ENCODE measurements around the gene DET1.
"Not testable (repeated sequence)": the region's sequence is repeated elsewhere in the genome, so short reads cannot be mapped to it uniquely, and the experiment has no call there.

Gene DET1

GRCh38 chr15:88497109-88497765 is 49.2 kb downstream of the DET1 start:
- no peak for DNase-seq (ENCODE audit: low read depth, low spot score)

DNA sequence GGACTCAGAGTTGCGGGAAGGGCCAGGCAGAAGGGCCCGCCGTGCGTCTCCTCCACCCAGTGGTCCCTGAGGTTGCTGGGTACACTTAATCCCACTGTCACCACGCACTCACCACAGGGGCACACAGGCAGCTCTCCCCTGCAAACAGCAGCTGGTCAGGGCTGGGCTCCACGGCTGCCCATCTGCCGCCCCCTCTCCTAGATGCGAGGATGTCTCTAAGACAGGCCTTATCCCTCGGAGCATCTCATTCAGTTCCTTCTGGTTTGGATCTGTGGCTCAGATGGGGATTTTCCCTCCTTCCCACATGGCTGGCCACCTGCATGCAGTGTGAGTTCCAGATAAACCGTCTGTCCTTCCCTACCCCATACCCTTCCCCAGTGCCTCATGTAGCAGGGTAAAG is 52.6 kb downstream of the DET1 start:
- no peak for DNase-seq (ENCODE audit: low read depth, low spot score)

GRCh38 chr15:88491158-88491557 is 55.3 kb downstream of the DET1 start:
- DNase-seq (ENCODE audit: low read depth, low spot score), result no peak

GRCh38 chr15:88490036-88490435 is 56.4 kb downstream of the DET1 start:
- DNase-seq (ENCODE audit: low read depth, low spot score), result no peak

GRCh38 chr15:88489321-88489720 is 57.2 kb downstream of the DET1 start:
- DNase-seq (ENCODE audit: low read depth, low spot score), result no peak

DNA sequence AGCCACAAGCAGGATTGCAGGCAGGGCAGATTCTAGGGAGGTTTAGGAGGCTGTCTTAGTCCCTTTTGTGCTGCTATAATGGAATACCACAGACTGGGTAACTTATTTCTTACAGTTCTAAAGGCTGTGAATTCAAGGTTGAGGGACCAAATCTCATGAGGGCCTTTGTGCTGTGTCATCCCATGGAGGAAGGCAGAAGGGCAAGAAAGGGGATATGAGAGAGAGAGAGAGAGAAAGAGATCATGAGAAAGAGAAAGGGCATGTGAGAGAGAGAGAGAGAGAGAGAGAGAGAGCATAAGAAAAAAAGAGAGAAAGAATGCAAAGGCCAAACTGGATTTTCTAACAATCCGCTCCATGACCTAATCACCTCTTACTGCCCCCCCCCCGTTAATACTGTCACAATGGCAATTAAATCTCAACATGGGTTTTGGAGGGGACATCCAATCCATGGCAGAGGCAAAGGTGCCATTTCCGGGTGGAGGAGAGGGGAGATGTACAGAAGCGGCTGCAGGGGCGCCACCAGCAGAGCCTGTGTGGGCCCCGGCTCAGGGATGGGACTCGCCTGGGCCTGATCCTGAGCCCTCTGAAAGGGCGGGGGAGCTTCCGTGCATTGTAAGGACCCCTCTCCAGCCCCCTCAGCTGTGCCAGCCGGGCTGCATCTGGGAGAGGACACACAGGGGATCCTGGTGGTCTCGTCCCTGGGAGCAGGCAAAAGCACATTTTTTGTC is 58.5 kb downstream of the DET1 start:
- DNase-seq (ENCODE audit: low read depth, low spot score), result no peak

GRCh38 chr15:88487178-88487795 is 59.2 kb downstream of the DET1 start:
- no peak for DNase-seq (ENCODE audit: low read depth, low spot score)

GRCh38 chr15:88484682-88485331 is 61.7 kb downstream of the DET1 start:
- DNase-seq (ENCODE audit: low read depth, low spot score), result no peak

- no peak for DNase-seq (ENCODE audit: low read depth, low spot score)
These were observed 64.2 kb downstream of the DET1 start for GRCh38 chr15:88482263-88482662.

DNA sequence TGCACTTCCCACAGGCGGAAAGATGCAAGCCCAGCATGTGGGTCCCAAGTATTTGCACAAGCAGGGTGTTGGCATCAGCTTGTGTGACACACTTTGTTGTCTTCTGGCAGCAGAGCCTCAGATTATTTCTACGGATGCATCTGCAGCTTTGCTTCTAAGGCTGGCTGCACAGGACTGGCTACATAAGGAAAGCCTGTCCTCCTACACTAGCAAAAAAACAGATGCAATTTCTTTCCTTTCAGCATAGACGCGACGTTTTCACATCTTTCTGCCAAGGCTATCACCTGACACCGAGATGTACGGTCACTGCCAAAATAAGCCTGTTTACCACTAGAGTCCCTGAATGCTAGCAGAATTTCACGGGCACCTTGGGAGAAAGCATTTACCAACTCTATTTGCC is 65.5 kb downstream of the DET1 start:
- no peak for DNase-seq (ENCODE audit: low read depth, low spot score)

GRCh38 chr15:88479169-88479568 is 67.3 kb downstream of the DET1 start:
- no peak for DNase-seq (ENCODE audit: low read depth, low spot score)

GRCh38 chr15:88477904-88478303 is 68.6 kb downstream of the DET1 start:
- no peak for DNase-seq (ENCODE audit: low read depth, low spot score)

DNA sequence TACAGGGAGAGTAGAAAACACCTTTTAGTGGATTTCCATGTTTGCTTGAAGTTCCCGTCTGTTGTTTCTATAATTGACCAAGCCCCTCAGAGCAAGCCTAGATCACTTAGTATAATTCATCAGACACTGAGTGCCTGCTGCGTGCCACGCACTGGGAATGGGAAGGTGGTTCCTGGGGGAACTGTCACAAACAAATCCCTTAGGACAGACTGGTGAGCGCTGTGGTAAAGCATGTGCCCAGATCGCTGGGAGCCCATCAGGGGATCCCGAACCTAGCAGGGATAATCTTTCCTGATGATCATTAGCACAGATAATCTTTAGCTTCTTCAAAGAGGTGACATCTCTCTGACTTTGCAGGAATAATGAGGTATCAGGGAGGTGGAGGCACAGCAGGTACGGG is 69.4 kb downstream of the DET1 start:
- no peak for DNase-seq (ENCODE audit: low read depth, low spot score)

DNA sequence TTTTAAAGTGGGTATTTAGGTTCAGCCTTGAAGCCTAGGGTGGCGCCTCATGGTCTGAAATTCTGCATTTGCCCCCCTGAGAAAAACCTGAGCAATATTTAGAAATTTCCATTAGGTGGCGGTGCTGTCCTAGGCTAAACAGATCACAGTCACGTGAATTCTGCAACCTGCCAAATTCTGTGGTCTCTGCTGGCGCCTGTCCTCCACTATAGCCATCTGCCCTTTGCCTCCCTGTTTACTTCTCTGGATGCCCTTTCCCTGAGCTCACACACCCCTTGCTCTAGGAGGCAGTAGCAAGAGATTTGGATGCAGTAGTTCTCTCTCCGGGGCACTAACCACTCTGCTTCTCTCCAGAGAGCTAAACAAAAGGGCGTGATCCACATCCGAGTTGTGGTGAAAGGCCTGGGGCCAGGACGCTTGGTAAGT is 69.8 kb downstream of the DET1 start:
- DNase-seq (ENCODE audit: low read depth, low spot score), result no peak

- not testable (repeated sequence) for DNase-seq (ENCODE audit: low read depth, low spot score)
These were observed 72.7 kb downstream of the DET1 start for GRCh38 chr15:88473661-88474293.

DNA sequence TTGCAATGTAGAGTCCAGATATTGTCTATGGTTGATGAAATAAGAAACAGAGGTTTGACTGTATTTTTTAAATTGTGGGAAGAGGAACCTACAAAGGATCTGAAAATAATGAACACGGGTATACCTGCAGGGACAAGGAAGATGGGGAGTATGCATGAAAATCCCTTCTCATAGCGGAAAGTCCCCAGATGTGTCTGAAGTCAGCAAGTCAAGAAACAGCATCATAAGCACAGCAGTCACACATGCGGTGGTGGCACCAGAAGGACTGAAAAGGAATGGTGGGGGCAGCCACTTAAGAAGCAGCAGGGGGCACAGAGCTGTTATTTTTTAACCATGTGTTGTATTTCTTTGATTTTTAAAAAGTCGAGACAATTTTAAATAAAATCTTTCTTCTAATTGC is 74.3 kb downstream of the DET1 start:
- DNase-seq (ENCODE audit: low read depth, low spot score), result no peak

- DNase-seq (ENCODE audit: low read depth, low spot score), result no peak
These were observed 75.7 kb downstream of the DET1 start for GRCh38 chr15:88470625-88471372.

GRCh38 chr15:88469321-88469720 is 77.2 kb downstream of the DET1 start:
- no peak for DNase-seq (ENCODE audit: low read depth, low spot score)

DNA sequence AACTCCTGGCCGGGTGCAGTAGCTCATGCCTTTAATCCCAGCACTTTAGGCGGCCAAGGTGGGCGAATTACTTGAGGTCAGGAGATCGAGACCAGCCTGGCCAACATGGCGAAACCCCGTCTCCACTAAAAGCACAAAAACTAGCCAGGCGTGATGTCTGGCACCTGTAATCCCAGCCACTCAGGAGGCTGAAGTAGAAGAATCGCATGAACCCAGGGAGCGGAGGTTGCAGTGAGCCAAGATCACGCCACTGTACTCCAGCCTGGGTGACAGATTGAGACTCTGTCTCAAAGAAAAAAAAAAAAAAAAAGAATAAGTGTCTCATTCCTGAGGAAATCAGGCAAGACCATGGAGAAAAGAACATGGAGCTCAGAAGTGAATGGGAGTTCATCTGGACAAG is 77.8 kb downstream of the DET1 start:
- DNase-seq (ENCODE audit: low read depth, low spot score), result not testable (repeated sequence)

DNA sequence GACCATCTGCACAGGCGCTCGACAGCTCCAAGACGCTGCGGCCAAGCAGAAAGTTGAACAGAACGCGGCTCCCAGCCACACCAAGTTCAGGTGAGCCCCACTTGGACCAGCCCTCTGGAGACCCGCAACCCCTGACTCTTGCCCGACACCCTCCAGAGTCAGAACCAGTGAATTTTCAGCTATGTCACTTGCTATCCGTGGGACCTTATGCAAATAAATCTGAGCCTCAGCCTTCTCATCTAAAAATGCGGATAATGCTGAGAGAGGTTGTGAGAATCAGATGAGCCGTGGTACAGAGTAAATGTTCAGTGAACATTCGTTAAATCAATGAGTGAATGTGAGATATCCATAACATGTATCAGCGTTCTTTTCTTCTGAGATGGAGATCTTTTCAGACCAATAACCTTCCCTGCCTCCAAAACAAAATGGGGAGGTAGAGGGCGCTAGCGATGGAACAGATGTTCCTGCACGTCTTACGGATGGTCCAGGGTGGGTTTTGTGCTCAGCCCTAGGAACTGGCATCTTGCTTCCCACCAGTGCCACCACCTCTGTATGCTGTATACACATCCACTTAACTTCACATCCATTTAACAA is 78.4 kb downstream of the DET1 start:
- no peak for DNase-seq (ENCODE audit: low read depth, low spot score)

All from smooth muscle cell of the brain vasculature (primary cell).